Measurements from ENCODE around the gene ESRRA.

Gene ESRRA

GRCh38 chr11:64327993-64328392 lies 22.7 kb downstream of the ESRRA start:
- FAIRE-seq (no peak), DNase-seq (ENCODE audit: low spot score) (no peak)

DNA sequence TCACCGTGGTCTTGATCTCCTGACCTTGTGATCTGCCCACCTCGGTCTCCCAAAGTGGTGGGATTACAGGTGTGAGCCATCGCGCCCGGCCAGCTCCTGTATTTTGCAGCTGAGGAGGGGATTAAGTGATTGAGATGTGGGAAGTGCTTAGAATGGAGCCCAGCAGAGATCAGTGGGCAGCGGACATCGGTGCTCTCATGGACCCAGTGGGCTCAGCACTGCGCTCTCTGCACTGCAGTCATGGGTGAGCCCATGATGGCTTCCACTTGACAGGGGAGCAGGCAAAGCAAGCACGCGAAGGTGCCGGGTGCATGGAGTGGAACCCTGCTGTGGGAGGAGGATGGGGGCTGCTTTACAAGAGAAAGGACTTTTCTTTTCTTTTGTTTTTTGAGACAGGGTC lies 25.6 kb downstream of the ESRRA start:
- no peak for DNase-seq (ENCODE audit: low spot score)
- FAIRE-seq: no peak

DNA sequence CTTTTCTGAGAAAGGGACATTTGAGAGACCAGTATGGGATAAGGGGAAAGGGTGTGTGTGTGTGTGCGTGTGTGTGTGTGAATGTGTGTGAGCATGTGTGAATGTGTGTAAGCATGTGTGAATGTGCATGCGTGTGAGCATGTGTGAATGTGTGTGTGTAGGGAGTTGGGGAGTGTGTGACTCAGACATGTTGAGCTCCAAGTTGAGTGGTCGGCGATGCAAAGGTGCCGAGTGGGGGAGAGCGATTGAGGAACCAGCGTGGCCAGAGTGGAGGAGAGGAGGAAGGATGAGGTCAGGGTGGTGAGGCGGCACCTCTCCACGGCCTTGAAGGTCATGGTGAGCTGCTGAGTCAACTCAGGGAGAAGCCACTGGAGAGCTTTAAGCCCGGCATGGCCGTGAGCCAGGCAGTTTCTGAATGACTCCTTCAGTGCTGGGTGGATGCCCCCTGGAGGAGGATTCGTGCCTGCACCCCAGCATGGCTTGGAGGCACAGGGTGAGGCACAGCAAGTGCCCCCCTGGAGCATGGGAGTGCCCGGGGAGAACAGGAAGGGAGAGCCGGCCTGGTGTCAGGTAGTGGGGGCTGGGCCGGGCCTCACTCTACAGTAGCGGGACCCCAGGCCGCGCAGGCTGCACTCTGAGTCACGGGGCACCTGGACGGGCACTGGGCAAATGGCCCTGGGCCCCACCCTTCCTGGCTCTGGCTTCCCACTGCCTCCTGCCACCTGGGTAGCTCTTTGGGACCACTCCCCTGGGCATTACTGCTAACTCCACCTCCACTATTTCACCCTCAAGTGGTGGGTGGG lies 26.4 kb downstream of the ESRRA start:
- FAIRE-seq: peak; percentile 40

DNA sequence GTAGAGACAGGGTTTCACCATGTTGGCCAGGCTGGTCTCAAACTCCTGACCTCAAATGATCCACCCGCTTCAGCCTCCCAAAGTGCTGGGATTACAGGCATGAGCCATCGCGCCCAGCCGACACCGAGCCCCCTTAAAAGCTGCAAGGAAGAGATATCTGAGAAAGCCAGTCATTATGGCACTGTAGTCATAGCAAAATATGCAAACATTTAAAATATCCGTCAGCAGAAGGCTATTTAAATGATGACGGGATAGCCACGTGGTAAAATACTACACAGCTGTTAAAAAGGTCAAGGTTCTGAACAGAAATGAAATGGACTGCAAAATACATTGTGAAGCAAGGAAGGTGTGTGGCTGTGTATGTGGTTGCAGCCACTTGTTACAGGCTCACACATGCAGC lies 28.2 kb downstream of the ESRRA start:
- DNase-seq (ENCODE audit: low spot score): no peak
- FAIRE-seq: no peak

More for the DNA sequence above, 26.4 kb downstream of the ESRRA start:
- DNase-seq (ENCODE audit: low spot score): peak; percentile 88

- peak; percentile 84 for FAIRE-seq
- peak; percentile 98 for DNase-seq (ENCODE audit: low spot score)
These were observed 29.7 kb downstream of the ESRRA start for GRCh38 chr11:64334764-64335735.

DNA sequence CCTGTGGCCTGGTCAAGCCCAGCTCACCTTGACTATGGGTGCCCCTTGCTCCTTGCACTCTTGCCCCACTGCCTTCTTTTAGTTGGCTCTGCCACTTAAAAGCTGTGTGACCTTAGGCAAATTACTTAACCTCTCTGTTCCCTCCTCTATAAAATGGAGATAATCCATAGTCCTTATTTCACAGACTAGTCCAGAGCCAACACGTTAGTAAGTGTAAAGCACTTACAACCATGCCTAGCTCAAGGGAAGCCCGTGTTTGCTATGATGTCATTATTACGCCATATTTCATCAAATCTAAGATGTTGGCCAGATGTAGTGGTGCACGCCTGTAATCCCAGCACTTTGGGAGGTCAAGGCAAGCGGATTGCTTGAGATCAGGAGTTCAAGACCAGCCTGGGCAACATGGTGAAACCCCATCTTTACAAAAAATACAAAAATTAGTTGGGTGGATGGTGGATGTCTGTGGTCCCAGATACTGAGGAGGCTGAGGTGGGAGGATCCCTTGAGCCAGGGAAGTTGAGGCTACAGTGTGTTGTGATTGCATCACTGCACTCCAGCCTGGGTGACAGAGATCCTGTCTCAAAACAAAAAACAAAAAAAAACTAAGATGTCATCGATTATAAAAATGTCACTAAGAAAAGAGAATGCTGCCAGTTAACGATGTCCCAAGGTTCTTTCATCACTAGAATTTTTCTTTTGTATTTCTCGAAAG lies 32.4 kb downstream of the ESRRA start:
- no peak for FAIRE-seq
- no peak for DNase-seq (ENCODE audit: low spot score)

GRCh38 chr11:64338716-64339115 lies 33.4 kb downstream of the ESRRA start:
- DNase-seq (ENCODE audit: low spot score) (no peak), FAIRE-seq (no peak)

DNA sequence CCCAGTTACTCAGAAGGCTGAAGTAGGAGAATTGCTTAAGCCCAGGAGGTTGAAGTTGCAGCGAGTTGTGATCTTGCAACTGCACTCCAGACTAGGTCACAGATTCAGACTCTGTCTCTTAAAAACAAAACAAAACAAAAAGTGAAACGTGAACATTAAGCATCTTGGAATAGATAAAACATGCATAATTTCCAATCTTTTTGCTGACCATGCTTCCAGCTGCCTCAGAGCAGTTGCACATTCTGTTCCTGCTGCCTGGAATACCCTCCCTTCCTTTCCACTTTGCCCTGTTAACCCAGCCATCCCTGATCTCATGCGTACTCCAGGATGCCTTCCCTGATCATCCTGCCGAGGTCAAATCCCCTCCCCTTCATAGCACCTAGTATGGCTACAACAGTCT lies 34.0 kb downstream of the ESRRA start:
- FAIRE-seq: no peak
- no peak for DNase-seq (ENCODE audit: low spot score)

DNA sequence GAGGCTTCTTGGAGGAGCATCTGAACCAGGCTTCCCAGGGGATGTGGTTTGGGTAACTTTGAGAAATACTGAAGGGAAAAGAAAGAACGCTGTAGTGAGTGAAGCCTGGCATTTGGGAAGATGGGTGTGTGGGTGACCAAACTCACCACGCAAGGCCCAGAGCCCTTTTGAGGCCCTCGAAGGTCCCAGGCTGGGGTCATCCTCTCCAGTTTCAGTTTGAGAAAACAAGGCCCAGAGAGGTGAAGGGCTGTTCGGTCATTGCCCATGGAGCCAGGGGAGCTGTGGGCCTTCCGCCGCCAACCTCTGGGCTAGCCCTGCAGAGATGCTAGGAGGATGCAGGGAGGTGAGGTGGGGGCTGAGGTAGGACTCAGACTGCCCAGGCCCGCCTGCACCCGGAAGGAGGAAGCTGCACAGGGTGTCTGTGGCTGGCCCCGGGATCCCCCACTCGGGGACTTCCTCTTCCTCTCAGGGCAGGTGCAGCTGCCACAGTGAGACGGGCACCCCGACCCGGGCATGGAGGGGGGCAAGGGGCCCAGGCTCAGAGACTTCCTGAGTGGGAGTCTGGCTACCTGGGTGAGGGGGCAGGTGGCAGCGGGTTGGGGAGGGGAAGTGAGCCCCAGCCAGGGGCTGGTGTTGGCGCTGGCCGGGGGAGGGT lies 34.6 kb downstream of the ESRRA start, which contains the start of gene CCDC88B:
Gene CCDC88B (plus strand): TSS at position 451 of the 655 bp plus-strand sequence. CDS start 63 bp downstream, at position 514.
- FAIRE-seq (no peak), DNase-seq (ENCODE audit: low spot score) (no peak)

DNA sequence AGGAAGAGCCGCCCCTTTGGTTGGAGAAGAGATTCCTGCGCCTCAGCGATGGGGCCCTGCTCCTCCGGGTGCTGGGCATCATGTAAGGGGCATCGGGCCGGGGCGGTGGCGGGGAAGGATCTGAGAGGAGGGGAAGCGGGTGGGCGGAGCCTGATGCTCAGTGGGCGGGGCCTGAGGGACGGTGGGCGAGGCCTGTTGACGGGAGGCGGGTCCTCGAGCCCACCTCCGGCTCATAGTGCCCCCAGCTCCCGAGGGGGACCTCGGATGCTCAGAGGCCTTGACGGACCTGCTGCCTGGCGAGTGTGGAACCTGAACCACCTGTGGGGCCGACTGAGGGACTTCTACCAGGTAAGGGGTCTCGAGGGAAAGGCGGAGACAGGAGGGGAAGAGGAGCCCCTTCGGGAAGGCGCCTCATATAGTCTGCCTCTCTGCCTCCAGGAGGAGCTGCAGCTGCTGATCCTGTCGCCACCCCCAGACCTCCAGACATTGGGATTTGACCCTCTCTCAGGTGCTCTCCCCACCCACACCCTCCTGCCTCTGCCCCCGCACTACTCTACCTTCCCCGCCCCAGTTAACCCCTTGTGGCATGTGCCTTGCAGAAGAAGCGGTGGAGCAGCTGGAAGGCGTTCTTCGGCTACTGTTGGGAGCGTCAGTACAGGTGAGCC lies 35.5 kb downstream of the ESRRA start:
- DNase-seq (ENCODE audit: low spot score): no peak
- FAIRE-seq: no peak

DNA sequence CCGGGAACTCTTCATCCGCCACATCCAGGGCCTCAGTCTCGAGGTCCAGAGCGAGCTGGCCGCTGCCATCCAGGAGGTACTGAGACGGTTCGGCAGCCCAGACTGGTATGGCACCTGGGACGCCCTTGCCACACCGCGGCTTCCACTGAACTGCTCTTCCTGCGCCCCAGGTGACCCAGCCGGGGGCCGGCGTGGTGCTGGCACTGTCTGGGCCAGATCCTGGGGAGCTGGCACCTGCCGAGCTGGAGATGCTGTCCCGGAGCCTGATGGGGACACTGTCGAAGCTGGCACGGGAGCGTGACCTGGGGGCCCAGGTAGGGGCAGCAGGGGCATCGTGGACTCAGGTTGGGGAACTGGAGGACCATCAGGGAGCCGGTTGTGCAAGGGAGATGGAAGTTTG lies 36.1 kb downstream of the ESRRA start:
- FAIRE-seq (no peak), DNase-seq (ENCODE audit: low spot score) (no peak)

- DNase-seq (ENCODE audit: low spot score): peak; percentile 60
- FAIRE-seq: no peak
These were observed 36.8 kb downstream of the ESRRA start for GRCh38 chr11:64341851-64342791.

GRCh38 chr11:64342869-64343745 lies 37.8 kb downstream of the ESRRA start:
- FAIRE-seq (no peak), DNase-seq (ENCODE audit: low spot score) (no peak)

DNA sequence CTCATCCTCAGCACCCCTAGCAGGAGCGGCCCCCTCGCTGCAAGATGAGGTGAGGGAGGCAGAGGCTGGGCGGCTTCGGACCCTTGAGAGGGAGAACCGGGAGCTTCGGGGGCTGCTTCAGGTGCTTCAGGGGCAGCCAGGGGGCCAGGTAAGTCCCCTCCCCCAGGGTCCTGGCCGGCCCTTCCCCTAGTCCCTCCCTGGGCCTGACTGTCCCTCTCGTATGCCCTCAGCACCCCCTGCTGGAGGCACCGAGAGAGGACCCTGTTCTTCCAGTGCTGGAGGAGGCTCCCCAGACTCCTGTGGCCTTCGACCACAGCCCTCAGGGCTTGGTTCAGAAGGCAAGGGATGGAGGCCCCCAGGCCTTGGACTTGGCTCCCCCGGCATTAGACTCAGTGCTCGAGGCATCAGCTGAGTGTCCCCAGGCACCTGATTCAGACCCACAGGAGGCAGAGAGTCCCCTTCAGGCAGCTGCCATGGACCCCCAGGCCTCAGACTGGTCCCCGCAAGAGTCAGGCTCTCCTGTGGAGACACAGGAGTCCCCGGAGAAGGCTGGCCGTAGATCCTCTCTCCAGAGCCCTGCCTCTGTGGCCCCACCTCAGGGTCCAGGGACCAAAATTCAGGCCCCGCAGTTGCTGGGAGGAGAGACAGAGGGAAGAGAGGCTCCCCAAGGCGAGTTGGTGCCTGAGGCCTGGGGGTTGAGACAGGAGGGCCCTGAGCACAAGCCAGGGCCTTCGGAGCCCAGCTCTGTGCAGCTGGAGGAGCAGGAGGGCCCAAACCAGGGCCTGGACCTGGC lies 38.6 kb downstream of the ESRRA start:
- DNase-seq (ENCODE audit: low spot score): no peak
- FAIRE-seq: no peak

DNA sequence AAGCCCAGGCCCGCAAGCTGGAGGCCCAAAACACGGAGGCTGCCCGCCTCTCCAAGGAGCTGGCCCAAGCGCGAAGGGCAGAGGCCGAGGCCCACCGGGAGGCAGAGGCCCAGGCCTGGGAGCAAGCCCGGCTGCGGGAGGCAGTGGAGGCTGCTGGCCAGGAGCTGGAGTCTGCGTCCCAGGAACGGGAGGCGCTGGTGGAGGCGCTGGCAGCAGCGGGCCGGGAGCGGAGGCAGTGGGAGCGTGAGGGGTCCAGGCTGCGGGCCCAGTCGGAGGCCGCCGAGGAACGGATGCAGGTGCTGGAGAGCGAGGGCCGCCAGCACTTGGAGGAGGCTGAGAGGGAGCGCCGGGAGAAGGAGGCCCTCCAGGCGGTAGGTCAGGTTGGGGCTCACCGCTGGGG lies 39.5 kb downstream of the ESRRA start:
- DNase-seq (ENCODE audit: low spot score) (no peak), FAIRE-seq (no peak)

- no peak for FAIRE-seq
These were observed 42.0 kb downstream of the ESRRA start for GRCh38 chr11:64347193-64347867.

More at GRCh38 chr11:64347193-64347867, 42.0 kb downstream of the ESRRA start:
- no peak for DNase-seq (ENCODE audit: low spot score)
